ENCODE measurements around the gene LTBP2.
"Not testable (repeated sequence)": the region's sequence is repeated elsewhere in the genome, so short reads cannot be mapped to it uniquely, and the experiment has no call there.

The LTBP2 gene

DNA sequence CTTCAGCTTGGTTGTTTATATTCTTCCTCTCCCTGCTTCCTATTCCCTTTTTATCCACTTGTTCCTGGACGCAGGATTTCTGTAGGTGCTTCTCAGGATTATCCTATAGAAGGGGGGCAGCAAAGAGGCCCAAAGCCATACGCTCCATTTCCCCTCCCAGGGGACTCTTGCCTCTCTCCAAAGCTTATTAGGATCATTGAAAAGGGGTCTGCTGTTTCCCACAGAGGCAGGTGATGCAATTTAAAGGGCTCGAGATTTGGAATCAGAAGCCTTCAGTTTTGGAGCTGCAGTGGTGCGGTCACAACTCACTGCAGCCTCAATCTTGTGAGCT is 154.5 kb downstream of the LTBP2 start:
- no peak for DNase-seq

DNA sequence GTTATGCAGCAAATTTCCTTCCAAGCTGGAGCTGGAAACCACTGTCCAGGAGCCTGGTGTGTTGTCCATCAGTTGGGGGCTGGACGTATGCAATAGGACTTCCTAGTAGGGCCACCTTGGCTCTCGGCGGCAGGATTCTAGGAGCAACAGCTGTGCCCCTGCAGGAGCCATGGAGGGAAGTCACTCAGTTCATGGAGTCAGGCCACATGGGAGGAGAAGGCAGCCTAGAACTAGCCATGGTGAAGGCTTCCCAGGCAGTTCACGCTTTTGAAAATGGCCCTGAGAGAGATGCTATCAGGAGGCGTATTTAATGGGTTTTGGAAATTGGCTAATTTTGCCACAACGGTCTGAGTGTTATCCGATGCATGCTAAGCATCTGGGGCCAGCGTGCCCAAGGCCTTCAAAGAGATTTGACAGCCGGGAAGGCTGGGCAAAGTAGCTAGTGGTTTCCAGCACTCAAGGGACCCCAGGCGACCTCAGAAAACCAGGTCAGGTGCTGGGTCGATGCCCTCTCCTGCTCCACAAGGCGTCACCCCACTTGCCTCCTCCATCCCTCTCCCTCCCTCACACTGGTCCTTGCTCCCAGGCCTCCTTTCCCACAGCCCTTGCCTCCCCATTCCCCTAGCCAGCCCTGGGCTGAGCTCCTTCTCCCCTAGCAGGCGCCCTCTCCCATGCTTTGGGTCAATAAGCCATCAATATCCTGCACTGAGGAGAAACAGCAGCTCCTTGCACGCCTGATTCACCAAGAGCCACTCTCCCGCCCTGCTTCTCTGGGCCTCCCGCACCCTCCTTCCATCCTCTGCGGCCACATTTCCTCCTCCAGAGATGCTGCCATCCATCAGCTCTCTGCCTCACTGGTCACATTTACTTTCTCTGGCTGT is 155.1 kb downstream of the LTBP2 start:
- DNase-seq: no peak

DNA sequence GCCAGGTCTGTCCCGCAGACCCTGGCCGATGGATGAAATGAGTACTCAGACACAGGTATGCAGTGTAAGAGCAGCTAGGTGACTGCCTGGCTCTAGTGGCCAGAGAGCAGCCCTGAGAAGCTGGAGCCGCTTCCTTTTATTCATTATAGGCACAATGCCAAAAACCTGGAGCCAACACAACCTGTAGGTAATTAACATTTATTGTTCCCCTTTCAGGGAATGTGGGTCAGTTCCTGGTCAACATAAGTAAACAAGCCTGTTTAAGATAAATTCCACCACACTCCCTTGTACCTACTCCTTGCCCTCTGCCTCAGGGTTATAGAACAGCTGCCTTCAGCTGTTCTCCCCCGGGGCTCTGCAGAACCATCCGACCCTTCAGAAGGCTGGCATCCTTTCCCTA is 157.6 kb downstream of the LTBP2 start:
- DNase-seq: not testable (repeated sequence)

Measured in amygdala (tissue), 56 donors.